ENCODE measurements around the gene HIPK2. TPM values are rescaled to one million over a fixed set of nuclear protein-coding genes. Genes with fewer than 3 reads are reported as not detected.

Gene HIPK2
- total RNA-seq, 1 donor from 2014 or later = 23.0 TPM

GRCh38 chr7:139538881-139539635 lies 238.7 kb downstream of the HIPK2 start:
- ATAC-seq (ENCODE audit: low read depth) (no peak), DNase-seq (no peak)
- Mint-ChIP-seq H3K27ac (no peak overlapping the region), H3K4me1 (no peaks in the 10 kb centered on the region), H3K36me3 (ENCODE audit: low read depth) (no peaks in the 10 kb centered on the region), H3K9me3 (no peaks in the 10 kb centered on the region), H3K4me3 (no peak overlapping the region), H3K27me3 (peaks cover 2% of the 10 kb centered on the region)
- ChIA-PET CTCF (no interaction called here), POLR2A (no interaction called here)
- TF ChIP-seq CTCF (IDR thresholded peaks at IDR 0.05) = no peak
- intact Hi-C loops (cut with micrococcal nuclease) = no loop called here

- CTCF ChIA-PET = no interaction called here
Observed at GRCh38 chr7:139536152-139536551, 241.6 kb downstream of the HIPK2 start.

GRCh38 chr7:139534966-139535651 lies 242.7 kb downstream of the HIPK2 start:
- no peaks in the 10 kb centered on the region for H3K36me3 Mint-ChIP-seq (ENCODE audit: low read depth)
- POLR2A ChIA-PET = no interaction called here
- no peak overlapping the region for H3K27ac Mint-ChIP-seq
- intact Hi-C loops (cut with micrococcal nuclease) = no loop called here
- ATAC-seq (ENCODE audit: low read depth) (no peak), DNase-seq (no peak)
- TF ChIP-seq CTCF (IDR thresholded peaks at IDR 0.05) = no peak
- no peak overlapping the region for H3K4me3 Mint-ChIP-seq
- CTCF ChIA-PET = no interaction called here
- H3K27me3 Mint-ChIP-seq = peaks cover 12% of the 10 kb centered on the region
- no peaks in the 10 kb centered on the region for H3K4me1 Mint-ChIP-seq
- H3K9me3 Mint-ChIP-seq = no peaks in the 10 kb centered on the region

More at GRCh38 chr7:139536152-139536551, 241.6 kb downstream of the HIPK2 start:
- DNase-seq (no peak), ATAC-seq (ENCODE audit: low read depth) (no peak)
- no peaks in the 10 kb centered on the region for H3K9me3 Mint-ChIP-seq
- no peak overlapping the region for H3K4me3 Mint-ChIP-seq
- TF ChIP-seq CTCF (IDR thresholded peaks at IDR 0.05) = no peak
- POLR2A ChIA-PET = no interaction called here
- peaks cover 10% of the 10 kb centered on the region for H3K27me3 Mint-ChIP-seq
- intact Hi-C loops (cut with micrococcal nuclease) = no loop called here
- H3K4me1 Mint-ChIP-seq = no peaks in the 10 kb centered on the region
- H3K36me3 Mint-ChIP-seq (ENCODE audit: low read depth) = no peaks in the 10 kb centered on the region
- H3K27ac Mint-ChIP-seq = no peak overlapping the region

- H3K4me3 Mint-ChIP-seq = no peak overlapping the region
- H3K27me3 Mint-ChIP-seq = peaks cover 12% of the 10 kb centered on the region
- ChIA-PET POLR2A (no interaction called here), CTCF (no interaction called here)
- H3K36me3 Mint-ChIP-seq (ENCODE audit: low read depth) = no peaks in the 10 kb centered on the region
- intact Hi-C loops (cut with micrococcal nuclease) = no loop called here
- ATAC-seq (ENCODE audit: low read depth) (no peak), DNase-seq (no peak)
- no peak for TF ChIP-seq CTCF (IDR thresholded peaks at IDR 0.05)
- no peaks in the 10 kb centered on the region for H3K9me3 Mint-ChIP-seq
- no peaks in the 10 kb centered on the region for H3K4me1 Mint-ChIP-seq
- no peak overlapping the region for H3K27ac Mint-ChIP-seq
Observed at GRCh38 chr7:139534096-139534495, 243.7 kb downstream of the HIPK2 start.

GRCh38 chr7:139532636-139533155 lies 245.1 kb downstream of the HIPK2 start:
- intact Hi-C loops (cut with micrococcal nuclease) = no loop called here
- CTCF ChIA-PET = no interaction called here
- H3K36me3 Mint-ChIP-seq (ENCODE audit: low read depth) = no peaks in the 10 kb centered on the region
- ATAC-seq (ENCODE audit: low read depth) (no peak), DNase-seq (no peak)
- H3K27ac Mint-ChIP-seq = no peak overlapping the region
- H3K27me3 Mint-ChIP-seq = peaks cover 16% of the 10 kb centered on the region
- no peak for TF ChIP-seq CTCF (IDR thresholded peaks at IDR 0.05)
- H3K4me3 Mint-ChIP-seq = no peak overlapping the region
- H3K4me1 Mint-ChIP-seq = no peaks in the 10 kb centered on the region
- POLR2A ChIA-PET = no interaction called here
- H3K9me3 Mint-ChIP-seq = peaks cover 2% of the 10 kb centered on the region

Measured in activated B cell treated with CpG ODN at 0.5 μM for 24 hours (primary cell).